GM18526 (cell line): ENCODE data around the gene BCL2L13.

Source experiments
- POLR2A ChIP-seq: IDR thresholded peaks from 3 replicates; pipeline ENCODE4 v1.6.1; 2011; ENCODE audit not compliant: insufficient read length; ENCODE audit errors: extremely low read depth

BCL2L13 gene

DNA sequence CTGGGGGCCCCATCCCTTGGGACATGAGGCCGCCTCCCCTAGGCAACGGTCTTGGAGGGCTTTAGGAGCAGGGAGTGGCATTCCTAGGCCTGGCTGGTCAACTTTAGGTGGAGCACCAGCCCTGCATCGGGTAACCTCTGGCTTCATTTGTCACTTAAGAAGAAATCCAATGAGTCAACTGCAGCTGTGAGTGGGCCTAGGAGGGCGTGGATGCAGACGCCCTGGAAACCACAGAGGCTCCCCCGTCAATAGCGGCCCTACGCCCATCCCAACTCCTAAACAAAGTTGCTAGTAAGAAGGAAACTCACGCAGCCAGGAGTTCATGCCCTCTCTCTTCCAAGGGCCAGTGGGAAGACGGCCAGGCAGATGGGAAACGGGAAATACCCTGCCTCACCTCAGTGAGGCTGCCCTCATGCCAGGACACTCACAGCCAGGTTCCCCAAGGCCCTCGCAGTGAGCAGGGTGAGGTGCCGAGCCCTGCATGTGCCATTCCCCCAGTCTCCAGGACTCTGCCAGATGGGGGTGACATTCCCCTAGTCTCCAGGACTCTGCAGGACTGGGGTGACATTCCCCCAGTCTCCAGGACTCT is 114.9 kb downstream of the BCL2L13 start:
- no peak for TF ChIP-seq POLR2A

- TF ChIP-seq POLR2A = no peak
Observed at GRCh38 chr22:17754233-17754925, 115.8 kb downstream of the BCL2L13 start.

DNA sequence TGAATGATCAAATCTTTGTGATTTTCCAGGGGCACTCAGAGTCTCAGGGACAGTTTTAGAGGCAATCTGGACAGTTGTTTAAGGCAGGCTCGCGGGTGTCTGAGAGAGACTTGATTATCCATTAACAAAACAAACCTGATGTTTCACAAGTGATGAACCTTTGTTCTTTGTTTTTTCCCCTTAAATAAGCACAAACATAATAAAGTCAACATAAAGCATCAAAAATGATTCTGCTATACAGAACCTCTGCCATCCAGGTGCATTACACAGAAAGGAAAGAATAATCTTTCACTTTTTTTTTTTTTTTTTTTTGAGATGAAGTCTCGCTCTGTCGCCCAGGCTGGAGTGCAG is 122.6 kb downstream of the BCL2L13 start:
- TF ChIP-seq POLR2A = no peak

DNA sequence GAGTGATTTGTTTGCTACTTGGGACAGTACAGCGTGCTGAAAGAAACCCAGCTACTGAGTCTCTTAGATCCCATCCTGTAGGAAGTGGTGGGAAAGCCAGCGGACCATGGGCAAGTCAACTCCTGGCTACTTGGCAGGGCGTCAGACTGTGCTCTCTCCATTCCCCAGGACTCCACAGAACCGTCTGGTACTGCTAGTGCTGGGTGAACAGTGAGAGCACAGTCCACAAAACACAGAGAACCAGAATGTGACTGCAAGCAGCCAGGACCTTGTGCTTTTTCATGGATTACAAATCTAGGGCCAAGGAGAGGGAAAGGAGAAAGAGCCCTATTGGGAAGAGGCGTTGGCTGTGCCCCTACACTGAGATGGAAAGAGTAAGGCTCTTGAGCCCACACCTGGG is 125.5 kb downstream of the BCL2L13 start:
- TF ChIP-seq POLR2A = no peak

DNA sequence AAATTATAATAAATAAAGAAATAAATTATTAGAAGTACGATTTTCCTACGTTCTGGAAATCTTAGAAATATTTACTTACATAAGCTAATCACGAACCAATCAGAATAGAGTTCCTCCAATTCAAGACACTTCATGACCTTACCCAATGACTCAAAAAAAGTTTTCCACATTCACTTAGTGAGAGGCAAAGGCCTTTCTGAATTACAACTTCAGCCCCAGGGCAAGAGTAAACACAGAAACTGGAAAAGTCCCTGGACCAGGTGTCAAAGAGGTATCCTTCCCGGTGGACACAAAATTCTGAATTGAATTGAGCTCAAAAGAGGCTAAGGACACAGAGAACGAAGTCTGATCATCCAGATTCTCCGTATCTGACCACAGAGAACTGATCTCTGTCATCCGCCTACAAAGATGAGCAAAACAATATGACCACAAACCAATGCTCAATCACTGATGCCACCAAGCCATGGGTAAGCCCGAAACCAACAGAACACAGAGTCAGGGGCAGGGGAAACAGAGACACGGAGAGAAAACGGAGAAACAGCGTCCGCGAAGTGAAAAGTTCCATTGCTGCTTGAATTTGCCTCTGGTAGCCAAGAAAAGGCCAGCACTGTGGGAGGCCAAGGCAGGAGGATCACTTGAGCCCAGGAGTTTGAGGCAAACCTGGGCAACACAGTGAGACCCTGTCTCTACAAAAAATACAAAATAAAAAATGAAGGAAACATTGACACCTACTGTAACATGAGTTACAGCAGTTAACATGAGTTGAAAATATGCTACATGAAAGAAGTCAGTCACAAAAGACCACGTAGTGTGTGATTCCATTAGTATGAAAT is 128.9 kb downstream of the BCL2L13 start:
- no peak for TF ChIP-seq POLR2A

DNA sequence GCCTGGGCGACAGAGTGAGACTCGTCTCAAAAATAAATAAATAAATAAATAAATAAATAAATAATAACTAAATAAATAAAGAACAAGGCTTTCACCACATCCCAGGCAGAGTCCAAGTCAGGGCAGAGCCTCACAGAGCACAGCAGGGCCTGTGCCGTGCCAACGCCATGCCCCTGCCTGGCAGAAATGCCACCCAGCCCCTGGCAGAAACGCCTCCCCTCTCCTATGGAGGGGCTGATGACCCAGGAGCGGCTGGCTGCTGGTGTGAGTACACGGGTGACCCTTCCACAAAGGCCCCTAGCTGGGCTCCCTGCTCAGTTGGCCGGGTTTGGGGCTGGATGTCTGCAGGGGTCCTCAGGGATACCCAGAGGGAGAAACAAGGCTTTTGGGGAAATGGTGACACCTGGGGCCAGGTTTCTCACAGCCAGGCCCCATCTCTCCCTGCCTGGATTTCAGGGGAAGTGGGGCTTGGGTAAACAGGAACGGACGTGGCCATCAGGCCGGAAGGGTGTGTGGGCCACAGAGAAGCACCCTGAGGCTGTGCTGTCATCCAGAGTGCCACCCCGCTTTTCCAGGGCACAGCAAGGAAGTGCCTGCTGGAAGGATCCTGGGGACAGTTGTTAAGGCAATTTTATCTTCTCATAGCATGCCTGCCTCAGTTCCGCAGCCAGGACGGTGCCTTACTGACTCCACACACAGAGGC is 130.6 kb downstream of the BCL2L13 start:
- TF ChIP-seq POLR2A = no peak

DNA sequence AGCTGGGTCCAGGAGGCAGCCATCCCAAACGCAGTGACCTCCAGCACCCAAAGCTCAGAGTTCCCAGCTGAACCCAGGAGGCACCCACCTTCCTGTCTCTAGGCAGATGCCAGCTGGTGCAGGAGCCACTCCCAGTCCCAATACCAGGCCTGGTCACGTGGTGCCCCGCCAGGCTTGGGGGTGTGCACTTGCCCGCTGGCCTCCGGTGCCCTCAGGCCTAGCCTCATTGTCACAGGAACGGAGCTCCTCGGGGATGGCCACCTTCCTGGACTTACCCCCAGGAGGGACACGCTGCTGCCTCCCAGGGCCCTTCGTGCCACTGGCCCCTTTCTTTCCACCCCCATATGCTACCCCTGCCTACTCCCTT is 131.1 kb downstream of the BCL2L13 start:
- no peak for TF ChIP-seq POLR2A

DNA sequence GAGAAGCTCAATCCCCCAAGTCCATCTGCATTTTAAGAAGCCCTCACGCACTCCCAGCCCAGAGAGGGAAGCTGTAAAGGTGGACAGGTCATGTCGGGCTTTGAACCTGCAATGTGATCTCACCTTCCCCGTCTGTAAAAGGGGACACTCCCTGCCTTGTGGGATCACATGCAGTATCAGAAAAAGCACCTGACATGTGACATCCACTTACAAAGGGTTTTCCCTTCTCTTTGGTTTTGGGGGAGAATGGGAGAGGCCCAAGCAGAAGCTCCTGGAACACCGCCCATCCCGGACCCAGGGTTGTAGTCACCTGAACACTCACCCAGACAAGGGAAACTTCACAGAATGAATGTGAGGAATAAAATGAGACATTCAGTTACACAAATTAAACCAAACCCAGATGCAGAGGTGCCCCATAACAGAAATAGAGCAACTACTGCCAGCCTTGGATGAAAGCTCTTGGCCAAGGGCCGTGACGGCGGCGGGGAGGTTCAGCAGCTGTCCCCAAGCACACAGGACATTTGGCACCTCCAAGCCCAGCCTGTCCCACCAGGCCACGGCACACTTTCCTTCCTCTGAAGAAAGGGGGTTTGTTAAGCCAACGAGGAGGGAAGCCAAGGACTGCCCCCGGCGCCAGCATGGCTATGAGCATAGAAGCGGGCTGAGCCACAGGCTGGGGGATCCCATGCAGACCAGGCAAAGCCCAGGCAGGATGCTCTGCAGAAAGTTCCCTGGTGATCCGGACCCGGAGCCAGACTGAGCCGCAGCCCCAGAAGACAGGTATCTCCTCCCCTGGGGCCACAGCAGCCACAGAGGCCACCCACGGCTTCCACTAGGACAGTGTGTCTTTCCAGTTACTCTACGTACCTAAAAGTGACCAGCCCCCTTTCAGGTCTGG is 131.9 kb downstream of the BCL2L13 start:
- TF ChIP-seq POLR2A = no peak

DNA sequence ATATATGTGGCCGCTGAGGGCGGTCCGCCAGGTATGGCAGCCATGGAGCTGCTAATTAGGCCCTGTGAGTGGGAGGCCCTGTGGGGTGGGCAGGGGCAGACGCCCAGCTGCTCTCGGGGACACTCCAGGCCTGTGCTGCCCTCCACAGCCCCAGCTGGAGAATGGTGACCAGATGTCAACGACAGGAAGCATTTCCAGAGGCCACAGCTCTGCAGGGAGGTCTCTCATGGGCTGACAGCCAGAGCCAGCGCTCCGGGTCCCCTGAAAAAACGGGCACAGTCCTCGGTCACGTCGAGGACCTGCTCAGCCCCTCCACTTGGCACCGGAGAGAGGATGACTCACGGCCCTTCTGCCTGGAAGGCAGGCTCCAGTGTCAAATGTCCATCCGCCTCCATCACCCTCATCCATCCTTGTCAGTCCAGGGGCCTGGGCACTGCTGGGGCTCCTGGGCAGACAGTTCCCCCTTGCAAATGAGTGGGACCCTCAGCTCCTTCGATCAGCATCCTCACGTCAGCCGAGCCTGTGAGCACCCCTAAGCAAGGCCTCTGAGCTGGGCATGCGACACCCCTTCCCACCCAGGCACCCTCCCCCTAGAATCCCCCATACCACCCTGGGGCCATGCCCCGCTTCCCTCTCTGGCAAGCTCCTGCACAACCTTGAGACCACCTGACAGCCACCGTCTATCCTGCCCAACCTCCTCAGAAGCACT is 133.8 kb downstream of the BCL2L13 start:
- TF ChIP-seq POLR2A = no peak

- no peak for TF ChIP-seq POLR2A
Observed at GRCh38 chr22:17772958-17773605, 134.5 kb downstream of the BCL2L13 start.

- peak; percentile 43 for TF ChIP-seq POLR2A
Observed at GRCh38 chr22:17773606-17774205, 135.1 kb downstream of the BCL2L13 start.

GRCh38 chr22:17774206-17774925 is 135.8 kb downstream of the BCL2L13 start, which contains the start of gene BID:
Gene BID, minus strand, starts transcription at chr22:17774469. Its CDS starts 24,353 bp downstream, at chr22:17750116.
- TF ChIP-seq POLR2A = peak; percentile 51
